Glutamatergic neuron (in vitro differentiated cells): ENCODE results near the gene CFAP119. TPM values are rescaled to one million over a fixed set of nuclear protein-coding genes. Genes with fewer than 3 reads are reported as not detected.

Source experiments
- DNase-seq: peaks from one replicate; pipeline ENCODE4 v3.0.0; 2022
- H3K27ac Mint-ChIP-seq: one replicate; pipeline ENCODE4 v1.8.0; 2020; ENCODE audit warnings: mild to moderate bottlenecking, mixed read lengths, inconsistent platforms; ENCODE audit not compliant: unreplicated experiment
- H3K27me3 Mint-ChIP-seq: one replicate; pipeline ENCODE4 v1.8.0; 2020; ENCODE audit warnings: mild to moderate bottlenecking, moderate library complexity, mixed read lengths, inconsistent platforms; ENCODE audit not compliant: unreplicated experiment
- H3K36me3 Mint-ChIP-seq: one replicate; pipeline ENCODE4 v1.8.0; 2020; ENCODE audit warnings: mild to moderate bottlenecking, mixed read lengths, inconsistent platforms; ENCODE audit not compliant: unreplicated experiment
- H3K4me1 Mint-ChIP-seq: one replicate; pipeline ENCODE4 v1.8.0; 2020; ENCODE audit warnings: mild to moderate bottlenecking, low read depth, mixed read lengths, inconsistent platforms; ENCODE audit not compliant: unreplicated experiment
- H3K4me3 Mint-ChIP-seq: one replicate; pipeline ENCODE4 v1.8.0; 2020; ENCODE audit warnings: mild to moderate bottlenecking, mixed read lengths, inconsistent platforms; ENCODE audit not compliant: unreplicated experiment
- H3K9me3 Mint-ChIP-seq: one replicate; pipeline ENCODE4 v1.8.0; 2020; ENCODE audit warnings: mild to moderate bottlenecking, moderate library complexity, mixed read lengths, inconsistent platforms; ENCODE audit not compliant: unreplicated experiment
- CTCF ChIP-seq: fragments of 200-600 bp; sonication (generic); IDR thresholded peaks from one replicate; pipeline ENCODE4 v1.5.0; 2021; ENCODE audit not compliant: partially characterized antibody, unreplicated experiment
- total RNA-seq: library from RNA; stranded (reverse); fragmentation: NEBNext Ultra II Directional; extraction: Animal tissue kit (Norgen Biotek cat#: 25700); gene quantifications from one replicate; pipeline ENCODE4 v1.2.1, GENCODE V29; 2021; ENCODE audit not compliant: unreplicated experiment

CFAP119 gene
- total RNA-seq, 1 donor from 2014 or later, result 10.9 TPM

DNA sequence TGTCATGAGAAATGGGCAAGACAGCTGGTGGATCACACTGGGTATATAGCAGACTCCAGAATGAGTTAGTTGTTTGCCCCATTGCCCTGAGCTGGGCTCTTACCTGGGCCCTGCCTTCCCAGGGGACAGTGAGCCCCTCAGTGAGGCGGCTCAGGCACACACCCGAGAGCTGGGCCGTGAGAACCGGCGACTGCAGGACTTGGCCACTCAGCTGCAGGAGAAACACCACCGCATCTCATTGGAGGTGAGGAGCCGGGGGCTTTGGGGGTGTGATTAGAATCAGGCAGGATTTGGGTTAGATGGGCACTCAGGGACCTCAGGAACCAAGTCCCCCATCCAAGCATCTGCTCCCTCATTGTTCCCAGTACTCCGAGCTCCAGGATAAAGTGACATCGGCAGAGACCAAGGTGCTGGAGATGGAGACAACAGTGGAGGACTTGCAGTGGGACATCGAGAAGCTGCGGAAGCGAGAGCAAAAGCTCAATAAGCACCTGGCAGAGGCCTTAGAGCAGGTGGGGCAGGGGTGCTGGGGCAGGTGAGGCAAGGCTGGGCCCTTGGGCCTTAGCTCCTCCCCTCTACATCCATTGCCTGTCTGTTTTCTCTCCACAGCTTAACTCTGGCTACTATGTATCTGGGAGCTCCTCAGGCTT, 3.1 kb upstream of the CFAP119 start:
- Mint-ChIP-seq H3K36me3 (peaks cover 5% of the 10 kb centered on the region), H3K27ac (no peak overlapping the region), H3K27me3 (peaks cover 8% of the 10 kb centered on the region), H3K4me3 (no peak overlapping the region), H3K9me3 (peaks cover 10% of the 10 kb centered on the region), H3K4me1 (peaks cover 14% of the 10 kb centered on the region)
- no peak for TF ChIP-seq CTCF
- DNase-seq, result no peak

GRCh38 chr16:30764086-30764485, 2.2 kb upstream of the CFAP119 start:
- Mint-ChIP-seq H3K4me3 (no peak overlapping the region), H3K36me3 (peaks cover 9% of the 10 kb centered on the region), H3K9me3 (peaks cover 10% of the 10 kb centered on the region), H3K27ac (no peak overlapping the region), H3K4me1 (peaks cover 14% of the 10 kb centered on the region), H3K27me3 (peaks cover 9% of the 10 kb centered on the region)
- no peak for DNase-seq
- no peak for TF ChIP-seq CTCF

DNA sequence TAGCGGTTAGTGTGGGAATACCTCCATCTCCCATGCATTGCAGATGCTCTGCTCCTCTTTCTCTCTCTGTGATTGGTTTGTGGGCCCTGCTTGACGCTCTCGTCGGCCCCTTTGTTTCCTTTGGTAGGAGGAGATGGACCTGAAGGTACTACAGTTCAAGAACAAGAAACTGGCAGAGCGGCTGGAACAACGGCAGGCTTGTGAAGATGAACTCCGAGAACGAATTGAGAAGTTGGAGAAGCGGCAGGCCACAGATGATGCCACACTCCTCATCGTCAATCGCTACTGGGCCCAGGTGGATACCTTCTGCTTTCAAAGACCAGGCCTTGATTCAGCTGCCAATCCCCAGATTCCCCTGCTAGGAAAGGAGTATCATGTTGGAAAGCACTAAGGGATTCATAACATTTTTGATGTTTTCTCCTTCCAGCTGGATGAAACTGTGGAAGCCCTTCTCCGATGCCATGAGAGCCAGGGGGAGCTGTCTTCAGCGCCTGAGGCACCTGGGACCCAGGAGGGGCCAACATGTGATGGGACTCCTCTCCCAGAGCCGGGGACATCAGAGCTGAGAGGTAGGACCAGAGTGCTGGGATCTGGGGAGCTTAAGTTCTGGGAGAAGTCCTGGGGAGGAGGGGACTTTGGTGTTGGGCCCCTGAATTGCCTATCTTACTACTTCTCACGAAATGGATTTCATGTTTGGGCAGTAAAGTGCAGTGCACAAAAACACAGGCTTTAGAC, 1.3 kb upstream of the CFAP119 start:
- Mint-ChIP-seq H3K4me1 (peaks cover 13% of the 10 kb centered on the region), H3K36me3 (peaks cover 11% of the 10 kb centered on the region), H3K4me3 (peak overlapping the region; percentile 93), H3K9me3 (peaks cover 9% of the 10 kb centered on the region), H3K27me3 (peaks cover 9% of the 10 kb centered on the region), H3K27ac (peak overlapping the region; percentile 81)
- DNase-seq, result no peak
- no peak for TF ChIP-seq CTCF

GRCh38 chr16:30761427-30761927, 385 bp downstream of the CFAP119 start:
- peaks cover 7% of the 10 kb centered on the region for H3K27me3 Mint-ChIP-seq
- H3K9me3 Mint-ChIP-seq, result peaks cover 7% of the 10 kb centered on the region
- no peak for TF ChIP-seq CTCF
- H3K4me1 Mint-ChIP-seq, result peaks cover 13% of the 10 kb centered on the region
- DNase-seq, result no peak
- peak overlapping the region; percentile 56 for H3K27ac Mint-ChIP-seq
- H3K4me3 Mint-ChIP-seq, result peak overlapping the region; percentile 93
- peaks cover 6% of the 10 kb centered on the region for H3K36me3 Mint-ChIP-seq
